Subcutaneous adipose tissue (tissue), 4 donors: ENCODE results near the gene TMIGD3. TPM values are rescaled to one million over a fixed set of nuclear protein-coding genes. Genes with fewer than 3 reads are reported as not detected.

Source experiments
- total RNA-seq, 4 donors: library from RNA; depleted of rRNA; stranded (reverse); fragments of >200 nt; gene quantifications; one replicate each; pipeline ENCODE4 v1.1.0, GENCODE V29; 2016
- TF ChIP-seq, protein P1 (sequence below): fragments of 450-650 bp; IDR thresholded peaks from one replicate; pipeline ENCODE4 v1.5.1; 2016; ENCODE audit warnings: low read depth, mild to moderate bottlenecking, control low read depth, antibody characterized with exemption, moderate library complexity

TMIGD3 gene
- total RNA-seq, 4 donors from 2014 or later, result 1.9 to 34.7 (median 9.4) TPM

DNA sequence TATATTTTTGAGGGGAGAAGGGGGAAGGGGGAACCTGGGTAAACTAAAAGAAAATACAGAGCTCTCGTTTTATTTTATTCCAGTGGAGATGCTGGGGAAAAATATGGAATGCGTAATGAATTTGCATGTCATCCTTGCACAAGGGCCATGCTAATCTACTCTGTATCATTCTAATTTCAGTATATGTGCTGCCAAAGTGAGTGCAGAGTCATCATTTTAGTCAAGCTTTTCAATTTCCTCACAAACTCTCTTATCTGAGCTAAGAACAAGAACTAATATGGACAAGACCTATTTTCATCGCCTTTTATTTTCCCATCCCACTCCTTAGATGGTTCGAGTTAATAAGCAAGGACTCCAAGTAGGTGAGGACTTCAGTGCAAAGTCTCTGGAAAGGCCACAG lies 13.2 kb downstream of the TMIGD3 start:
- TF ChIP-seq, protein P1, sequence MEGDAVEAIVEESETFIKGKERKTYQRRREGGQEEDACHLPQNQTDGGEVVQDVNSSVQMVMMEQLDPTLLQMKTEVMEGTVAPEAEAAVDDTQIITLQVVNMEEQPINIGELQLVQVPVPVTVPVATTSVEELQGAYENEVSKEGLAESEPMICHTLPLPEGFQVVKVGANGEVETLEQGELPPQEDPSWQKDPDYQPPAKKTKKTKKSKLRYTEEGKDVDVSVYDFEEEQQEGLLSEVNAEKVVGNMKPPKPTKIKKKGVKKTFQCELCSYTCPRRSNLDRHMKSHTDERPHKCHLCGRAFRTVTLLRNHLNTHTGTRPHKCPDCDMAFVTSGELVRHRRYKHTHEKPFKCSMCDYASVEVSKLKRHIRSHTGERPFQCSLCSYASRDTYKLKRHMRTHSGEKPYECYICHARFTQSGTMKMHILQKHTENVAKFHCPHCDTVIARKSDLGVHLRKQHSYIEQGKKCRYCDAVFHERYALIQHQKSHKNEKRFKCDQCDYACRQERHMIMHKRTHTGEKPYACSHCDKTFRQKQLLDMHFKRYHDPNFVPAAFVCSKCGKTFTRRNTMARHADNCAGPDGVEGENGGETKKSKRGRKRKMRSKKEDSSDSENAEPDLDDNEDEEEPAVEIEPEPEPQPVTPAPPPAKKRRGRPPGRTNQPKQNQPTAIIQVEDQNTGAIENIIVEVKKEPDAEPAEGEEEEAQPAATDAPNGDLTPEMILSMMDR, result no peak

DNA sequence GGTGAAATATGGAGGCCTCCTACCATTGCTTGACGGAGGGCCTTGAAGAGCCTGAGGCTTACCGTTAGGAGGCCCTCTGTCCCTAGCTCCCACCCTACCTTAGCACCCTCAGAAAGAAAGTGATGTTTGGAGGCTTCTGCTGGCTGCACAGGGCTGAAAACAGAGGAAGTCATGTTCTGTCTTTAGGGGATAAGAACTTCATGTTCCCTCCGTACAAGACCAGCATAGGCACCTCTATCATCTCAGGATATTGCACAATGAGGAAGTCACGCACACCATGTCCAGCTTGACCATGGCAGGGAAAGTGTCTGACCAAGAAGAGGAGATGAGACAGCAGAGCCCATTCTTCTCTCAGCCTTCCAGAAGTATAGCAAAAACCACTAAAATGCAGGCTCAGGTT lies 13.8 kb downstream of the TMIGD3 start:
- TF ChIP-seq, protein P1, result no peak

DNA sequence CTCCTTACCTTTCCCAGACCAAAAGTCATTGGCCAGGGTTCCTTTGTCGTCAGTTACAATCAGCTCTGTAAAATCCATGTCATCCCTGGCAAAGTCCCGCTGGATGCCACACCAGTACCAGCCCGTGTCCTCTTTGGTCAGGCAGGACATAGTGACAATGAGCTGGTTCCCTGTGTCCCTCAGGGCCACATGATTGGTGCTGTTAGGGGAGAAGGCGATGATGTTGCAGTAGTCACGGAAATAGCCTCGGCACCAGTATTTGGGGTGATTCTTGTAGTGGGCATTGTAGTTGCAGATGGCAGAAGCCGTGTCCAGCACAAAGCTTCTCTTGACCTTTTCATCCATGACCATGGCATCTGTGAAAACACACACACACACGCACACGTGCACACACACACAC lies 14.8 kb downstream of the TMIGD3 start:
- TF ChIP-seq, protein P1, result no peak

DNA sequence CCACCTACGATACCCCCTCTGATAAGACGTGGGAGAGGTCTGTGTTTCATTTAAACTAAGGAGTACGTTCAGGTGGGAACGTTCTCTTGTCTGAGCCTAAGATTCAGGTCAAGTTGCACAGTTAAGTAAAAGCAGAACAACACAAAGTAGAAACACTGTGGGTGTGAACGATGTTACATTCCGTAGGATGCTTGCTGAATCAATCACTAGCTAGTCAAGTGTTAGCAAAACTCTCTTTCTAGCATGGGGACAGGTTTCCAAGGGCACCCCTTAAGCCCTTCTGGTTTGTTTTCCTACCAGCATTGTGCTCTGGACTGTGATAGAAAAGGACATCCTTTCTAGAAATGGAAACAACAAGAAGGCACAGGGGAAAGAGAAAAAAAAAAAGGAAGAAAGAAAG lies 16.3 kb downstream of the TMIGD3 start:
- TF ChIP-seq, protein P1, result no peak

DNA sequence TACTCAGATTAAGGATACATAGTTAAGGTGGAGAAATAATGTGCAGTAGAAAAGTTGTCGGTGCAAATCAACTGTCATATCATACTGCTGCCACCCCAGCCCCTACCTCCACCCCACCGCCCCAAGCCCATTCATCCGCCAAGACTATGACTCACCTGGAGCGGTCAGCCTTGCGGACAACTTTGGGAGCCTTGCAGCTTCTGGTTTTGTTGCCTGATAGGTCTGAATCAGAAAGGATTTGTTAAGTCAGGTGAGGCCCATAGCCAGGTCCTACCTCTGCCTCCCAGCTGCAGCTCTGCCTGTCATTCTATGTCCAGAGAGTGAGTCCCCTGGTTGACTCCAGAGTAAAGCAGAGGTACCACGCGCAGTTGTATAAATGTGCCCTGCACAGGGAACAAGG lies 17.0 kb downstream of the TMIGD3 start:
- TF ChIP-seq, protein P1, result no peak

DNA sequence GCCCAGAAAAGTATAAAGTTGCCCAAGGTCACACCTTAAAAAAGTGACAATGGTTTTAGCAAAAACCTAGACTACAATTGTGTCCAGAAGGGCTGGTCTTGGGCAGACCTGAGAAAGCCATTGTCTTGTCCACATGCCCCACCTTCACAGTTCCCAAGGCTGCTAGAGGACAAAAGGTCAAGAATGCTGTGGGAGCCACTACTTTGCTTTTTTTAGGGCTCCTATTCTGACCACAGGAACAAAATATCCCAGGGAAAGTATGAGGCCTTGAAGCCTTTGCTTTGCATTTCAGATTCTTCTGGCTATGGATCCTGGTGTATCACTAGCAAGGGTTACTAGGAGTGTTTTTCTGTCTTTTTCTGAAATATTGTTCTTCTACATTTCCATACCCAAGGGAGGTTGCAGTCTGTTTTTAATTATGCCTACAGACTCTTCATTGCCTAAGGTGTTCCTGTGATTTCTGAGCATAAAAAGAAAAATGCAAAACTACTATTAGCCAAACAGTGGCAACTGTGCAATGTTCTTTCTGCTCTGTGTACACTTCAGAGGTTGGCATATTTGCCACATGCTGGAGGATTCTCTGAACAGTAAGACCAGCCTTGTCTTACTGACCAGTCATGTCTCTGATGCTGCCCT lies 18.9 kb downstream of the TMIGD3 start:
- TF ChIP-seq, protein P1, result no peak

DNA sequence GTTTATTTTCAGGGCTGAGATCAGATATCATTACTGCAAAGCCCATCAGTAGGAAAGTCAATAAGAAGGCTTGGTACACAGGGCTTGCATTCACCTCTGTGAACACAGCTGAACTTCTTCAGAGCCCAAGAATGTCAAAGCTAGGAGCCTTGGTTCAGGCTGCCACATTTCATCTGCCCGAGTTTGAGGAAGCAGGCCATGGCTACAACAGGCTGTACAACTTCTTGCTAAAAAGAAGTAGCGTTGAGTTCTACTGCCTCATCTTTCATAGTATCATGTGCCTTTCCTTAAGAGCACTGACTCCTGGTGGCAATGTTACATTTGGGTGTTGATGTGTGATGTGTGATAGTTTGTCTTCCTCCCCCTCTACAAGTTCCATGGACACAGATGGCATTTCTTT lies 19.6 kb downstream of the TMIGD3 start:
- TF ChIP-seq, protein P1, result no peak
